Omental fat pad (tissue), 4 donors: Measurements from ENCODE around the gene TAAR9. TPM values are rescaled to one million over a fixed set of nuclear protein-coding genes. Genes with fewer than 3 reads are reported as not detected.
"Not testable (repeated sequence)": the region's sequence is repeated elsewhere in the genome, so short reads cannot be mapped to it uniquely, and the experiment has no call there.

Experiments
- ATAC-seq: fragments of 150-250 bp; one replicate; pipeline ENCODE4 v1.9.1; 2016; ENCODE audit warnings: mild to moderate bottlenecking, moderate library complexity; ENCODE audit not compliant: low FRiP score
- DNase-seq: peaks from one replicate; pipeline ENCODE4 v3.0.0-alpha.2; 2019; ENCODE audit warnings: low spot score
- total RNA-seq, 4 donors: library from RNA; depleted of rRNA; stranded (reverse); fragments of >200 nt; gene quantifications; one replicate each; pipeline ENCODE4 v1.1.0, GENCODE V29; 2016
- TF ChIP-seq, protein P1 (sequence below), 3 donors: fragments of 450-650 bp; IDR thresholded peaks; one replicate each; pipeline ENCODE4 v1.5.1; 2016 to 2017; ENCODE audit warnings: antibody characterized with exemption in 3 of 3, mild to moderate bottlenecking in 3 of 3, moderate library complexity in 2 of 3

The TAAR9 gene
- total RNA-seq, 4 donors from 2014 or later = not detected

DNA sequence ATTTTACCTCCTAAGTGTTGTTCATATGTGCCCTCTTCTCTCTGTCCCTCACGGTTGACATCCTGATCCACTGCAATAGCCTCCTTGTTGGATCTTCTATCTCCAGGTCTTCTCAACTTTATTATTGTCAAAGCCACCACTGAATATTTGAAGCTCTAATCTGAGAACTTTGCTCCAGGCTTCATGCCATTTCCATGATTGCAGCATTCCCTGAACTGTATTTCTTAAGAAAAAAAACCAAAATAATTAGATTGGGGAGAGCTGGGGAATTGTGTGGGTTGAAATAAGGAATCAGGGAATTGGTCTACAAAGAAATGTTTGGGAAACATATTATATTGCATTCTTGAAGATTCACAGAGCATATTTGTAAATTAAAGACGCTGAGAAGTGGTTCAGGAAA lies 22.7 kb upstream of the TAAR9 start:
- ATAC-seq (no peak), DNase-seq (no peak)
- TF ChIP-seq, protein P1, sequence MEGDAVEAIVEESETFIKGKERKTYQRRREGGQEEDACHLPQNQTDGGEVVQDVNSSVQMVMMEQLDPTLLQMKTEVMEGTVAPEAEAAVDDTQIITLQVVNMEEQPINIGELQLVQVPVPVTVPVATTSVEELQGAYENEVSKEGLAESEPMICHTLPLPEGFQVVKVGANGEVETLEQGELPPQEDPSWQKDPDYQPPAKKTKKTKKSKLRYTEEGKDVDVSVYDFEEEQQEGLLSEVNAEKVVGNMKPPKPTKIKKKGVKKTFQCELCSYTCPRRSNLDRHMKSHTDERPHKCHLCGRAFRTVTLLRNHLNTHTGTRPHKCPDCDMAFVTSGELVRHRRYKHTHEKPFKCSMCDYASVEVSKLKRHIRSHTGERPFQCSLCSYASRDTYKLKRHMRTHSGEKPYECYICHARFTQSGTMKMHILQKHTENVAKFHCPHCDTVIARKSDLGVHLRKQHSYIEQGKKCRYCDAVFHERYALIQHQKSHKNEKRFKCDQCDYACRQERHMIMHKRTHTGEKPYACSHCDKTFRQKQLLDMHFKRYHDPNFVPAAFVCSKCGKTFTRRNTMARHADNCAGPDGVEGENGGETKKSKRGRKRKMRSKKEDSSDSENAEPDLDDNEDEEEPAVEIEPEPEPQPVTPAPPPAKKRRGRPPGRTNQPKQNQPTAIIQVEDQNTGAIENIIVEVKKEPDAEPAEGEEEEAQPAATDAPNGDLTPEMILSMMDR (IDR thresholded peaks at IDR 0.05) = no peak

DNA sequence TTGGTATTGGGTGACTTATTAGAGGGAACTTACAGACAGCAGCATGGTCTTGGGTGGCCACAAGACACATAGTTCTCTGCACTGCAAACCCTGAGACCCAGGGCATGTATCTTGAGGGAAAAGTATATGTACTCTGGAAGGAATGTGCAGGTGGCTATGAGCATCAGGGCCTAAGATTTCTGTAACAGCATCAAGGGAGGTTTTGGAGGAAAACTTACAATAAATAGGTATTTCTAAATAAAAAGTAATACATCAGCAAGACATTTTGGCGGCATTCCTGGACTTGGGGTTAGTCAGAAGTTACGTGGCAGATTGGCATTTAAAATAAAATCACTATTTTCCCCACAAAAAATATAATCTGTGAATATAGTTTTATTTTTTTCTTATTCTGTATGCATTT lies 17.1 kb upstream of the TAAR9 start:
- TF ChIP-seq, protein P1 (IDR thresholded peaks at IDR 0.05) = no peak
- DNase-seq = no peak
- ATAC-seq = peak; percentile 57

DNA sequence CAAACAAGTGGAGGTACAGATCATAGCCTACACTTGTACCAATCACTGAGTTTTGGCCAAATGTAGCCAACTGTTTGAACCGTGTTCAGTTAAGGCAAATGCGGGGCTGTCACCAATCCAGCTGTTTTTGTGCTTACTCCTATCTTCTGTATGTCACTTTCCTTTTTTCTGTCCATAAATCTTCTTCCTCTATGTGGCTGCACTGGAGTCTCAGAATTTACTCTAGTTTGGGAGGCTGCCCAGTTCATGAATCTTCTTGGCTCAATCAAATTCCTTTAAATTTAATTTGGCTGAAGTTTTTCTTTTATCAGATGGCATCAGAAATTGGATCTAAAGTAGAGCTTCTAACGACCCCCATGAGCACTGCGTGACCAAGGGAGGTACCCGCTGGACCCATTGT lies 13.4 kb upstream of the TAAR9 start:
- no peak for DNase-seq
- ATAC-seq = no peak
- TF ChIP-seq, protein P1 (IDR thresholded peaks at IDR 0.05) = no peak

DNA sequence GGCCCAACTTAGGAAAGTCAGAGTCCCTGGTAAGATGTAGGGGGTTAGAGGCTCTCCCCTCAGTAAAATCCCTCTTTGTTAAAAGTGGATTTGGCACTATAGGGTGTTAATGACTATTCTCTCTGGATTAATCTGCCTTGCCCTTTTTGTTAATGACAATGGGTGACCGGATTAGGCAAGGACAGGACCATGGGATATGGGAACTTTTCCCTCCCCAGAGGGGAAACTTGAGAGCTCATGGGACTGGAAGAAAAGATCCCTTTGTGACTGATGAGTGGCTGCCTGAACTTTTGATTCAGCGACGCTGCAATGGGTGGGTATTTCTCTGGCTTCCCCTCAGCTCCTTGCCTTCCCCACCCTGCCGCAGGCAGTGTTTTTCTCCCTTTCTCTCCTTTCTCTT lies 12.2 kb upstream of the TAAR9 start:
- no peak for DNase-seq
- ATAC-seq = no peak
- TF ChIP-seq, protein P1 (IDR thresholded peaks at IDR 0.05) = no peak

DNA sequence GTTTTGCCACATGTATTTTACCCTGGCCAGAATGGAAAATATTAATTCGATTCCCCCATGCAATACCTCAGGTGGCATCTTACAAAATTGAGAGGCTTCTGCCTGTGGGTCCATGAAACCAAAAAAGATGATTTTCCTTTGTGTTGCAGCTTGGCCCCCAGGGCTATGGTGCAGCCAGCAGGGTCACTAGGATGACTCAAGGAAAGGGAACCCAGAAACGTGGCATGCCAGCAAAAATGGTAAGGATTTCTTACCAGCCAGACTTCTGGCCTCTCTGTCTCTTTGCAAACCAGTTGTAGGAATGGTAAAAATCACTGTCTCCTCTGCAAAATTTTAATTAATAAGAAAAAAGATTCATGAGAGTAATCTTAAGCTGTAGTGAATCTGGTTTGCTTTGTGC lies 11.6 kb upstream of the TAAR9 start:
- no peak for ATAC-seq
- no peak for DNase-seq
- TF ChIP-seq, protein P1 (IDR thresholded peaks at IDR 0.05) = no peak

DNA sequence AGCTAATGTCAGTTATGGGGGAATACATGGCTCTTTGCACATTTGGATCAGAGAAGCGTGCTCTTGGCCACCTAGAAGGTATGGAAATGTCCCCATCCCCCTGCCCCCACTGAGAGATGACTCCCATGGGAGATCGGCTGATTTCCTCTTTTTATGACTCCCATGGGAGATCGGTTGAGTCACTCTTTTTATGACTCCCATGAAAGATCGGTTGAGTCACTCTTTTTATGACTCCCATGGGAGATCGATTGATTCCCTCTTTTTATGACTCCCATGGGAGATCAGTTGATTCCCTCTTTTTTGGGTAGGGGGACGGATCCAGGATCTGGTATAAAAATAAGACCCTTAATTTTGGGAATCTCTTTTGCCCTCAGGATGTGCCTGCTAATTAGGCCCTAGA lies 10.3 kb upstream of the TAAR9 start:
- ATAC-seq (no peak), DNase-seq (no peak)
- TF ChIP-seq, protein P1 (IDR thresholded peaks at IDR 0.05) = no peak

DNA sequence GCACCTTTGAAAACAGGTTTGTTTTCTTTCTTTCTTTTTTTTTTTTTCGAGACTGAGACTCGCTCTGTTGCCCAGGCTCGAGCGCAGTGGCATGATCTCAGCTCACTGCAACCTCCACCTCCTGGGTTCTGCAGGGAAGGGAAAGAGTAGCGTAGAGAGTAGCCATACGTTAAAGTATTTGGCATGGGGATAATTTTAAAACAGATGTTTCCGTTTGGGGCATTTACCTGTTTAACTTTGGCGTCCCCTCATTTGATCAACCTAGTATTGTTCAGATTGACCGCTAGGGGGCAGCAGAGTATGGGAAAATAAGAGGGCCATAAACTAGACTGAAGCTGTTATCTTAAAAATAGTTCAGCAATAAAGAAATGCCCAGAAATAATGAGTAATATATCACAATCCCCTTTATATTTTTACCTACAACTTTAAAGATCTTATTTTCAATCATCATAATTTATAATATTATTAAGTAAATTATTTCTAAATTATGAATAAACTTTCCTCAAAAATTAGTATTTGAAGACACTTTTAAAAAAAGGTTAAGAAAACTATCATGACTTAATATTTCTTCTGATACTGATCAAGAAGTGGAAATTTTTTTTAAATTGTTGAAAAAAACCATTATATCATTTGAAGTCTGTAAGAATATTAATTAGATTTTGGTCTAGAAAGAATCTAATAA lies 7.6 kb upstream of the TAAR9 start:
- DNase-seq (peak; percentile 32), ATAC-seq (peak; percentile 75)
- TF ChIP-seq, protein P1 (IDR thresholded peaks at IDR 0.05) = peak in 2 of 3 donors; percentile 21 to 58

DNA sequence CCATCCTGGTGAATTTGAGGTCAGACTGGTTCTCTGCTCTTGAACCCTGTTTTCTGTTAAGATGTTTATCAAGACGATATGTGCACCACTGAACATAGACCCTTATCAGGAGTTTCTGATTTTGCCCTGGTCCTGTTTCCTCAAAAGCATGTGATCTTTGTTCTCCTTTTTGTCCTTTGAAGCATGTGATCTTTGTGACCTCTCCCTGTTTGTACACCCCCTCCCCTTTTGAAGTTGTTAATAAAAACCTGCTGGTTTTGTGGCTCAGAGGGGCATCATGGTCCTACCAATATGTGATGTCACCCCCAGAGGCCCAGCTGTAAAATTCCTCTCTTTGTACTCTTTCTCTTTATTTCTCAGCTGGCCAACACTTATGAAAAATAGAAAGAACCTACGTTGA lies 3.5 kb upstream of the TAAR9 start:
- not testable (repeated sequence) for ATAC-seq, DNase-seq
